Hypothalamus (tissue), 51 donors: ENCODE measurements around the gene ATXN2.

ENCODE experiments used
- DNase-seq, 51 donors: peaks; one replicate each; lab custom pipeline; 2025; lab: John Stamatoyannopoulos, UW

Gene ATXN2

DNA sequence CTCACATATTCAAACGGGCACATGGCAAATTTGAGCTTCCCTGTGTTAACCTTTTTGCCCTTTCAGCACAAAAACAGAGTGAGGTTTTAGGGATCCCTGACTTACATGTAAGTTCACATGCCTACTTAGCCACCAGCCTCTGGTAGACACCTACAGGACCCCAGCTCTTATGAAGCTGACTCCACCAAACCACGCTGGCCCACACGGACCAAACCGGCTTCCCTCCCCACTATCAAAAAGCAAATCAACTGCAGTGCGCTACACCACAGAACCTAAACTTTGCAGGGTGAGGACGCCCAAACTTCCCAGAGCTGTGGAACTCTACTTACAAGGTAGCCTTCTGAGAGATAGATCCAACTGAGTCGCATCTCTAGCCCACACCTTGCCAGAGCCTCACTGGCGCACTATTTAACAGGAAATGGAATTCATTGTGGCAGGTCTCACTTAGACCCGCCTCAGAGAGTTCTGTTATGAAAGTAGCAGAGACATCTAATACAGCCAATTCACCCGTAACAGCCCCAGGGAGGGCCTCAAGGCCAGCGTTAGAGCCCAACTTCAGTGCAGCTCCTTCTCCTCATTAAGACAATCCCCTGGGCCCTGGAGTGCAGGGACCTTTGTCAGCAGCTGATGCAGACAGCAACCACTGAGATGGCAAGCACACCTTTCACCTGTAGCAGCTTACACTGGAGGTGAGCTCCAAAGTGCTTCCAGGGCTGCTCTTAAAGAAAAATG is 144.2 kb downstream of the ATXN2 start:
- DNase-seq: no peak

DNA sequence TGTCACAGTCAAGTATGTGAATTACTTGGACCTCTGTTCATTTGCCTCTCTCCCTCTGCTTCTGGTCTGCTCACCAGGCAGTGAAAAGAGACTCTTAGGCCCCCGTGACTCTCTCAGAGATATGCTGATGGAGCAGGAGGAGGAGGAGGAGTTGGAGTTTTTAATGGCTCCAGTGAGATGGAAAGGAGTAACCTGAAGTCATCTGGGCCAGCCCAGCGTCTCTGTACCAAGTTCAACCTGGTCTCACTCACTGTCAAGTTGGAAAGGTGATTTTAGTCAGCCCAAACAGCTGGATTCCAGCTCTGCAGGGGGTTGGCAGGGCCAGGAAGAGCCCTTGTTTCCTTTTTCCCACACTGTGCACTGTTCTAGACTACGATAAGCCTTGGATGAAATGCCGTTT is 144.8 kb downstream of the ATXN2 start:
- DNase-seq: no peak

DNA sequence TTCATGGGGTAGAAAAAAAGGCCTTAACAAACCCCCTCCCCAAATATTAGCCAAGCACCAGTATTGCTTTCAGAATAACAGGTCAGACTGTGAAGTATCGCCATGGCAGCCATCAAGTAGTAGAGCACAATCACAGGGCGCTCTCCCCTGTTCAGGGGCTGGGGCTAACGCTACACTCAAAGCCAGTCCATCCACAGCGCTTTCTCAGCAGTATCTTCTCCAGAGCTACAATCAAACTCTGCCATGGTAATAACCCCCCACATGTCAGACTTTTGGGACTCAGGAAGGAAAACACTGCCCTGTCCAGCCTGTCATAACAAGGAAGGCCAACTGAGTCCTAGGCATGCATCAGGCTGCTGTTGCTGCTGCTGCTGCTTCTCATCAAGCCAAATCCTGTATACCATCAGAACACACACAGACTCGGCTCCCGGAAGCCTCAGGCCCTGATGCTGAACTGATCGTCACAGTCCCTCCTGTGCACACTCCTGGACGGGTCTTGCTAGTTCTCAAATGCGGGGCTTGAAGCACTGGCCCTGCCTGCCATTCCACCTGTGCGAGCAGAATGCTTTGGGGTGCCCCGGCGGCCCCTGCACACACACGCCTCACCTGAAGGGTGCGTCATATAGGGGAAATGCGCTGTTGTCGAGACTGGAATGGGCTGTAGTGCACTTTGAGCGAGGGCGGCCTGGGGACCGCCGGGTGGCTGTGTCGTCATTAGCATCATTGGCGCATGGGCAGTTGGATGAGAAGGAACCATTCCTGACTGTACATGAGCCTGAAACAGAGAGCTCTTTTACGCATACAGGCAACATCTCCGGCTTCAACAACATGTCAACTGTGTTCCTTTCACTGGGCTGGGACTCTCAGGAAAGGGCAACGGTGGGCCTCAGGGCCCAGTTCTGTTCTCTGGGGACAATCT is 145.8 kb downstream of the ATXN2 start:
- peak in 20 of 51 donors; percentile 21 to 66 (median 43) for DNase-seq

DNA sequence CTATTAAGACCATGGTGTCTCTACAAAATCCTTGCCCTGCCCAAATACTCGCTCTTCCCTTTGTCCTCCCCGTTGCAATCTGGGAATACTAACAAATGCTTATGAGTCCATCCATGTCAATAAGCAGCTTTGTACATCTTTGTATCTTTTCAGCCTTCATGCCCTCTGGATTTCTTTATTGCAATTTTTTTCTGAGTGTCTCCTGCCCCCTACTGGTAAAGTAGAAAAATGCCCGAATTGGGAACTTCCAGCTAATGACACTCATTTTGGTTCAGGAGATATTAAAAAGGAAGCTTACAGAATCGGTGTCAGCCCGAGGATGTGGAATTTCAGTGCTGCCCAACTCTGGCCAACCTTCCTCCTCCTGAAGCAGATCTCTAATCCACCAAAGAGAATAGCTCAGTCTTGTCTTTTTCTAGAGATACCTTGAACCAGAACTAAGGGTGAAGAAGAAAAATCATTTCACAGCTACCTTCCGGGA is 147.4 kb downstream of the ATXN2 start:
- DNase-seq: peak in 3 of 51 donors; percentile 31 to 63 (median 39)

DNA sequence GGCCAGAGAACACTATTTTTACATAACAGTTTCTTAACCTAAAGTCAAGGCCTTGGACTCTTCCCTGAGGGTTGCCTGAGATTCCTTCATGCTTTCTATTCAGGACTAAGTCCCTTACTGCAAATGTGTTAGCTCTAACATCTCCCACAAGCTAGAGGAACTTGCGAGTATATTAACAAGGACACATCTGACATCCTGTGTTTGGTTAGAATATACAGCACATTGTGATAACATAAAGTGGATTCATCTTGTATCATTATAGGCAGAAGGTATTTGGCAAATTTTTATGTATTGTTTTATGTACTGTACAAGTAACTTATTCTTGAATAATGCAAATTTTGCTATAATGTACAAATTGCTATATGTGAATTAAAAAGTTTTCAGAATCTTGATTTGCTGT is 147.9 kb downstream of the ATXN2 start:
- no peak for DNase-seq

DNA sequence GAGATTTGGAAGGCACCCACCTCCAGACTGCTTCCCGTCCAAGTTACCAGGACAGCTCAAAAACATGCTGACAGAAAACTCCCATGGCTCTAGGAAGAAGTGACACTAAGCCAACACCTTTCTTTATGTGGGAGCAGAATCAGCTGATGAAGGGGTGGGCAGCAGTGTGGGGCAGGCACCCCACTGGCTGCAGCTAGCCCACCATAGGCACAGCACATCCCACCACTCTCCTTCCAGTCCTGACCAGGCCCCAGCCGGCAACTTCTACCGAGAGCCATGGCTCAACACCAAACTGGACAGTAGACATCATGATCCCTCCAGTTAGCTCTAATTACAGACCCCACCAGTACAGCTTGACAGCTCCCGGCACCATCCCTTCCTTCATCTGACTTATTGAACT is 148.4 kb downstream of the ATXN2 start:
- no peak for DNase-seq

DNA sequence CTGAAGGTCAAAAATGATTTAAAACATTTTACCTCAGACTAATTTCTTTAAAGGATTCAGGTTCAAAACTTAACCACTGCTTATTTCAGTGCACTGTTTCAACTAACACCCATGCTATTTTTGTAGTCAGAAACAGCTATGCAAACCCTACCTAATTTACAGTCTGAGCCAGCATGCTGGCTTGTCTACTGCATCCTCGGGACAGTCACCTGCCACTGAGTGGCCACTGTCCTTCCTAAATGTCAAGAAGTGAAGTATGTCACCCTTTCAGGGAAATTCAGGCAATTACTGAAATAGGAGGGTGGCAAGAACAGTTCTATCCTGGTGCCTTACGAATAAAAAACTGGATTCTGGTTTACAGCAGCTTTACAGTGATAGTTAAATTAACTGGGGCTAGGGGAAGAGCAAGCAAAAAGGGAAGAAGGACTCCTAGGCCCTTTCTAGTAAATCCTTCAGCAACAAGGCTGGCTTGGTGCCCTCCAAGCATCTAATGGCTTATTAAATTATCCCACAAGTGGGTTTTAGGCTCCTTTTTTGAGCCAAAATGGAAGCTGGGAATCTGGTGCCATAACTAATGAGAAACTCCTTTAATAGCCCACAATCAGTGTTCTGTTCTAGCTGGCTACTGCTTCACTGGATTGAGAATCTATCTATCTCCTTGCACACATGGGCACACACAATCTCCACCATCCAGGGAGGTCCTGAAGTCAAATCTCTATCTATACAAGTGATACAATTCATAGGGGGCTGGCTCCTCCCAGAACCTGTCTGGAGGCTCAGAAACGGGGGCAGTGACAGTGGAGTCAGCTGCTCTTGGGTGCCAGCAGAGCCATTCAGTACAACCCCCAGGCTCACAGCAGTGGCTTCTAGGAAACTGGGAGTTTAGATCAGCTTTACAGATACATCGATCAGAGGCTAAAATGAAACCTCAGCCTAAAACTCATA is 150.0 kb downstream of the ATXN2 start:
- DNase-seq: peak in 1 of 51 donors; percentile 17

DNA sequence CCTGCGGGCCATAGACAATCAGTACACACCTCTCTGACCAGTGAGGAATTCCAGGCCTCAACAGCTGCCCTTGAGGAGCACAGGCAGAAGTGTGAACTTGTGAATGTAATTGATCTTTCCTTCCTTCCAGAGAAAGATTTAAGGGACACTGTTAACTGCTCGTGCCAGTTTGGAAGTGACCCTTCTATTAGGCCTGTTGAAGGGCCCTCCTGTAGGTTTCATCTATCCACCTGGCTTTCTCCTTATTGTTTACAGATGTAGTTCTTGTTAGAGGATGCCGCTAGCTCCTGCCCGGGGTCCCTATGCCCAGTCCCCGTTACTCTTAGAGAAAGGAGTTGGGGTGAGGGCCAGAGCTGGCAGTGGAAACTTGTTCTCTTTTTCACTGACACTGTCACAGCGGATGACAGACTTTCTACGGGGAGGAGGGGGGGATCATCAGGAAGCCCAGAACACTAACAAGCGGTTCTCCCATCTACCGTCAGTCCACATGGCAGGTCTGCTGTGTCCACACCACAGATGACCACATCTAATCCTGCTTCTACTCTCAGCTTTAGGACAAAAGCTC is 150.8 kb downstream of the ATXN2 start:
- no peak for DNase-seq

DNA sequence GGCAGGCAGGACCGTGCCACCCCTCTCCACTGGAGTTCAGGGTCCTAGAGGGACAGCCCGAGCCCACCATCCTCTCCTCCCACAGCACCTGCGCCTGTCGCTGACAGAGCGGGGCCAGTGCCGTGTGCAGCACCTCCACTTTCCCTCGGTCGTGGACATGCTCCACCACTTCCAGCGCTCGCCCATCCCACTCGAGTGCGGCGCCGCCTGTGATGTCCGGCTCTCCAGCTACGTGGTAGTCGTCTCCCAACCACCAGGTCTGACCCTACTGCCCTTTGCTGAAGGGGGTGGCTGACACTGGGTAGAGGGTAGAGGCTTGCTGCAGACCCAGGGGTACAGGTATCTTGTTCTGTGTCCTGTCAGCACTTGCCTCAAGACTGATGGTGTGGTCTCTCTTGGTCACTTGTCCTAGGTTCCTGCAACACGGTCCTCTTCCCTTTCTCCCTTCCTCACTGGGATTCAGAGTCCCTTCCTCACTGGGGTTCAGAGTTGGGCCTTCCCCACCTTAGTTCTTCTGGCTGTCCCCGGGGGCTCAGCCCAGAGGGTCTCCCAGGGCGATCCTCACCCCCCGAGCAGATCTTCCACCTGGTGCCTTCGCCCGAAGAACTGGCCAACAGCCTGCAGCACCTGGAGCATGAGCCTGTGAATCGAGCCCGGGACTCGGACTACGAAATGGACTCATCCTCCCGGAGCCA is 151.4 kb downstream of the ATXN2 start:
- no peak for DNase-seq

DNA sequence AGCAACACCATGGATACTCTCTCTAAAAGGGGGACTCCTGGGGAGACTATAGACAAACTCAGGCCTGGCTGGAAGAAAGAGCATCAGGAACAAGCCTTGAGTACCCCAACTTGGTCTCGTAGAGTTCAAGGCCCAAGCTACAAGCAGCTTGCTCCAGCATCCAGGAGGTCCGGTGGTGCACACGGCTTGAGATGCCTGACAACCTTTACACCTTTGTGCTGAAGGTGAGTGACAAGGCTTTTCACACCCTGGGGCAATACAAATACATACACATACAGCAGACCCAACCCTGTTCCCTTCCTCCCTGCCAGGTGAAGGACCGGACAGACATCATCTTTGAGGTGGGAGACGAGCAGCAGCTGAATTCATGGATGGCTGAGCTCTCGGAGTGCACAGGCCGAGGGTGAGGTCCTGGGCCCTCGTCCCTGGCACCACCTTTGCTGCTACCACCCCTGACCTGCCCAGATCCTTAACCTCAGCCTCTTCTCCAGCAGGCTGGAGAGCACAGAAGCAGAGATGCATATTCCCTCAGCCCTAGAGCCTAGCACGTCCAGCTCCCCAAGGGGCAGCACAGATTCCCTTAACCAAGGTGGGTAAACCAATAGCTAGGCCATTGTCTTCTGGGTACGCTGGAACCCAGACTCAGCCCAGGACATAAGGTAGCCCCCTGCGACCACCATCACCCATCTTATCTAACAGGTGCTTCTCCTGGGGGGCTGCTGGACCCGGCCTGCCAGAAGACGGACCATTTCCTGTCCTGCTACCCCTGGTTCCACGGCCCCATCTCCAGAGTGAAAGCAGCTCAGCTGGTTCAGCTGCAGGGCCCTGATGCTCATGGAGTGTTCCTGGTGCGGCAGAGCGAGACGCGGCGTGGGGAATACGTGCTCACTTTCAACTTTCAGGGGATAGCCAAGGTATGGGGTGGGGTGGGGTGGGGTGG is 152.2 kb downstream of the ATXN2 start:
- DNase-seq: no peak

DNA sequence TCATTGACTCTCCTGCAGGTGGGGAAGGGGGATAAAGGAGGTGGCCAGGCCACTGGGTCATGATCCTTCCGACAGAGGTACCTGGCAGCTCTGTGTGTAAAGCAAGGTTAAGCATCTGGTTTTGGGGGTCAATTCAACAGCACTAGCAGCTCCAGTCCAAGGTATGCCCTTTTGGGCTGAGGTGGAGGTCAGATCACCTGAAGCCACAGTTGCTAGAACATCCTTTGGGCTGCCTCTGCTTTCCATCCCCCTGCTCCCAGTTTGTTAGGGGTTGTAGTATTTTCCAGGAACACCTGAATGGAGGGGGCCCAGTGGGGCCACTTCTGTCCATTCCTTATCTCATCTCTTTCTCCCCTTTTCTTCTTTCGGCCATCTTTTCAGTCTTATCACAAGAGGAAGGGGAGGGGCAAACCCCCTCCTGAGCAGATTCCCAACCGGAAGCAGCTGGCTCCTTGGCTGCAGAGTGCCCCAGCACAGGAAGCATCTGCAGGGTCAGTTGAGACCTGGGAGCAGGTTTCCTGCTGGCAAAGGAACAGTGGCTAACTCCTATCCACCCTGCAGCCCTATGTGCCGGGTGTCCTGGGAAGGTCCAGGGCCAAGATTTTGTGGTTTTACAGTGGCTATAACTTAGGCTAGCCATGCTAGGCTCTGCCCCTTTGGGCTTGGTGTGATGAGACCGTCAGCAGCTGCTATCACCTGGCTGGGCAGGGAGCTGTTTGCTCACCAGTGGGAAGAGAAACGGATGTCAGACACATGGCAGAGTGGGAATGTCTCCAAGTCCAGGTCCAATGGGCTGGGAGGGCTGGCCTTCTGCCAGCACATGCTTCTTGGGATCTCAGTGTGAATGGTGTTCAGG is 153.2 kb downstream of the ATXN2 start:
- no peak for DNase-seq

DNA sequence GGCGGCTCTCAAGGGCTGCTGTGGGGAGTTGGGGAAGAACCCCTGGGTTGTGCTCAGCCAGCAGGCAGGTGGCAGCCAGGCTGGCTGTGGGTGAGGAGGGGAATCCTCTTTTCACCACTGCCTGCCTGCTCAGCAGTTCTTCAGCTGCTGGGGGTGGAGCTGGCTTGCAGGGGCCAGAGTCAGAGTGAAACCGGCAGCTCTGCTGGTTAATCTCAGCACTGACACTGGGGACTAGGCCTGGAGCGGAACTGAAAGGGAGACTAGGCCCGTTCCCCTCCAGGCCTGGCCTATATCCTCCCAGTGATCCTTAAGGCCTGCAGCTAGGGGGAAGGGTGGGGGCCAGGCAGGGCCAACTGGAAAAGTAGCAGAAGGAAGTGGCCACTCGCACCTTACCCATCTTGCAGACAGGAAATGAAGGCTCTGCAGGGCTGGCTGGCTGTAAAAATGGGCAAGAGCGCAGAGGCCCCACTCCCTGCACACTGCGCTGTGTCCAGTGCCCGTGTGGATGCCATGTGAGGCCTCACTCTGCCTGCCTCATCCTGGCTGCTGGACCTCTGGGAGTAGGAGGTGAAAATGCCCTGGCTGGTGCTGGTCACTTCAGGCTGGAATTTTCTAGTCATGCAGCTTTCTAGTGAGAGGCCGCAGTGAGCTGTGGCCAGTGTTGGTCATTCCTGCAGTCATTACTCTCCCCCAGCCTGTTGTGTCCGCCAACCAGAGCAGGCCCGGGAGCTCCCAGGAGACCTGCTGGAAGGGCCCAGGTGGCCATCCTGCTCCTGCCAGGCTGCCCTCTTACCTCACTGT is 154.0 kb downstream of the ATXN2 start:
- DNase-seq: peak in 26 of 51 donors; percentile 18 to 63 (median 40)

DNA sequence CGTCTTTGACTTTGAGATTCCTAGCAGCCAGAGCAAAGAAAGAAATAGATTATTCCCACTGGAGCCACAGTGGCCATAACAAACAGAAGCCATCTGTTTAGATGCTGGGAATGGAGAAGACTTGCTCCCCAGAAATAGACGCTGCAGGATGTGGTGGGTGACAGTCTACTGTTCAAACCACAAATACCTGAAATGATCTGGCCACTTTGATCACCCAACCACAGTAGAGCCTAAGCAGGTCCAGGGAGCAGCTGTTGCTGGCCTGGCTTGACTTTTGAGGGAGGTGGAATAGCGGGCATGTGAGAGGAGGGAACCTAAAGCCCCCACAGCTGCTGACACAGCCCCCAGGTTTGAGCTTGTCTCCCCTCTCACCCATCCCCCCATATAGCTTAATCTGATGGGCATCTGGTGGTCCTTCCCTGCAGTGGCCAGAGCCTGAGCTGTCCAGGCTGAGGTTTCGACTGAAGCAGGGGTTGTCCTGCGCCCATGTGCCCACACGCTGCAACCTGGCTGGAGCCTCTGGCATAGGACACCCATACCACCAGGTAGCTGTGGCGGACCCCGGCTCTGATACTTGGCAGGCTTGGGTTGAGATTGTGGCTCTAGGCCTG is 154.7 kb downstream of the ATXN2 start:
- no peak for DNase-seq

DNA sequence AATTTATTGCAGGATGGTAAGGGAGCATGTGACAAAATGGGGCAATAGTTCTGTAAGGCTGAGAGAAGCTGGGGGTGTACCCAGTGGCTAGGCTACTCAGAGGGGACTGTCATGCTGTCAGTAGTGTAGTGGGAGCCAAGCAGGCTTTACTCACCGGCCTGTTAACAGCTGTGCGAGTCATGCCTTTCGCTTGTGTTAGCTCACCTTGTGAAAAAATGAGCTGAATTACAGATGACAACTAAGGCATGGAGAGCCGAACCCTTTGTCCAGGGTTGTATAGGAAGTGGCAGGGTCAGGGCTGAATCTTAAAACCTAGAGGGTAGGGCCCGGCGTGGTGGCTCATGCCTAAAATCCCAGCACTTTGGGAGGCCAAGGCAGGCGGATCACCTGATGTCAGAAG is 155.5 kb downstream of the ATXN2 start:
- peak in 1 of 51 donors; percentile 36 for DNase-seq

DNA sequence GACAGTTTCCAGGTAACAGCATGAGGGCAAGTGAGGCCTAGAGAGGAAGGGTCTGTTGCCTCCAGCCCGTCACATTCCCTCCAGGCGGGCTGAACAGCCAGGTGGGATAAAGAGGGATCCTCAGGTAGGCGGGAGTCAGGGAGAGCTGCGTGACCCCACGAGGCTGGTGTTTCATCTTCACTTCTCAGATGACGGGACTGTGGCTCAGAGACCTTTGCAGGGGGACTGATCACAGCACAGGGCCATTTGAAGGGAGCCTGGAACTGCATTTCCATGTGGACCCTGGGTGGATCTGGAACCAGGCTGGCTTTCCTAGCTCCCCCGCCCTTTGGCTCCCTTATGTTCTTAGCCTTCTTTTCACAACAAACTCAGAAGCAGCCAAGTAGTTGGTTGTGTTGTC is 156.0 kb downstream of the ATXN2 start:
- DNase-seq: no peak
